HepG2 (cell line): ENCODE results near the gene TRAF5. TPM values are rescaled to one million over a fixed set of nuclear protein-coding genes. Genes with fewer than 3 reads are reported as not detected.

Source experiments
- ATAC-seq: fragments of 200-7000 bp; cut with Tn5 transposase; 3 replicates; pipeline ENCODE4 v1.9.1; 2020; ENCODE audit warnings: mild to moderate bottlenecking, moderate library complexity
- BruUV-seq: library from RNA; stranded (reverse); fragments of 400-500 nt; replicated peaks from 2 replicates; lab custom pipeline; 2021; lab: Mats Ljungman, UMichigan
- CTCF ChIA-PET: fragments of 300-600 bp; formaldehyde crosslinking; extraction: SDS; loops from one replicate; lab custom pipeline; 2021; ENCODE audit warnings: low total read pairs, inconsistent platforms, low intra/inter-chr PET ratio; lab: Yijun Ruan, JAX
- POLR2A ChIA-PET: fragments of 350-600 bp; sonication (Branson Sonifier 250); formaldehyde crosslinking; loops from one replicate; lab custom pipeline; 2020; ENCODE audit warnings: antibody characterized with exemption, inconsistent platforms; lab: Yijun Ruan, JAX
- DNase-seq: peaks from one replicate; pipeline ENCODE4 v3.0.0-alpha.2; 2015; ENCODE audit warnings: low spot score
- FAIRE-seq: peaks from 3 replicates; lab custom pipeline; 2011; peaks lifted over from hg19 to GRCh38; lab: Jason Lieb, UNC
- H2AFZ ChIP-seq: one replicate; pipeline ENCODE4 v1.6.1; 2011; ENCODE audit warnings: low read length, inconsistent platforms
- H3K27ac ChIP-seq: fragments of 300-600 bp; 3 replicates; pipeline ENCODE4 v1.8.0; 2011; ENCODE audit warnings: mixed run types, mild to moderate bottlenecking, mixed read lengths, low read length, inconsistent platforms; ENCODE audit not compliant: insufficient read depth; ENCODE audit errors: extremely low read length
- H3K27me3 ChIP-seq, 2 experiments: fragments of 200-600 bp in 1 of 2; 2 replicates in 1 of 2; 3 replicates in 1 of 2; pipeline versions ENCODE4 v1.6.0 to v1.8.0; 2011; ENCODE audit warnings: low read length in 2 of 2, mild to moderate bottlenecking in 2 of 2, moderate library complexity in 2 of 2, inconsistent platforms in 1 of 2; ENCODE audit not compliant: insufficient read depth in 2 of 2, control insufficient read depth in 1 of 2
- H3K36me3 ChIP-seq, 2 experiments: fragments of 200-600 bp in 1 of 2; replicated peaks in 1 of 2; 2 replicates in 1 of 2; 3 replicates in 1 of 2; pipeline versions ENCODE4 v1.5.1 to v1.8.0; 2011; ENCODE audit warnings: low read length in 2 of 2, inconsistent platforms in 1 of 2; ENCODE audit not compliant: insufficient read depth in 2 of 2, control insufficient read depth in 1 of 2
- H3K4me1 ChIP-seq: 2 replicates; pipeline ENCODE4 v1.5.1; 2012; ENCODE audit warnings: low read length, inconsistent platforms; ENCODE audit not compliant: insufficient read depth
- H3K4me2 ChIP-seq: 2 replicates; pipeline ENCODE4 v1.6.0; 2011; ENCODE audit warnings: low read depth, low read length, inconsistent platforms
- H3K4me3 ChIP-seq, 3 experiments: fragments of 200-600 bp in 1 of 3; sonication (generic), shearing (Covaris generic) in 1 of 3; replicated peaks in 1 of 3; 2 replicates each; pipeline ENCODE4 v1.5.1; 2011 to 2016; ENCODE audit warnings: low read length in 3 of 3, inconsistent platforms in 2 of 3, low read depth in 2 of 3, mild to moderate bottlenecking in 2 of 3, control low read depth in 1 of 3, mixed read lengths in 1 of 3; ENCODE audit not compliant: insufficient read depth in 1 of 3
- H3K79me2 ChIP-seq: one replicate; pipeline ENCODE4 v1.6.1; 2011; ENCODE audit warnings: low read length, inconsistent platforms; ENCODE audit not compliant: insufficient read depth
- H3K9ac ChIP-seq: 2 replicates; pipeline ENCODE4 v1.6.0; 2011; ENCODE audit warnings: mild to moderate bottlenecking, low read depth, low read length, inconsistent platforms; ENCODE audit not compliant: insufficient read depth
- H3K9me3 ChIP-seq: 2 replicates; pipeline ENCODE4 v1.5.1; 2012; ENCODE audit warnings: mild to moderate bottlenecking, low read length
- H4K20me1 ChIP-seq: 2 replicates; pipeline ENCODE4 v1.6.0; 2011; ENCODE audit warnings: inconsistent platforms, mild to moderate bottlenecking, low read length, moderate library complexity; ENCODE audit not compliant: insufficient read depth
- ATAD3A ChIP-seq: sonication (generic); formaldehyde crosslinking; IDR thresholded peaks from 2 replicates; pipeline ENCODE4 v1.4.0; 2020; ENCODE audit warnings: missing genetic modification reagents
- ATF7 ChIP-seq, 2 experiments: fragments of 450-650 bp in 1 of 2; sonication (generic) in 1 of 2; formaldehyde crosslinking in 1 of 2; IDR thresholded peaks; 2 replicates each; pipeline versions ENCODE4 v1.4.0 to v1.6.1; 2016 to 2020; ENCODE audit warnings: antibody characterized with exemption in 1 of 2, mild to moderate bottlenecking in 1 of 2, missing genetic modification reagents in 1 of 2
- CAMTA2 ChIP-seq: sonication (generic); formaldehyde crosslinking; IDR thresholded peaks from 2 replicates; pipeline ENCODE4 v1.4.0; 2020; ENCODE audit warnings: mild to moderate bottlenecking, missing genetic modification reagents, borderline replicate concordance
- DNMT3B ChIP-seq: conservative IDR thresholded peaks from 2 replicates; pipeline ENCODE4 v1.6.1; 2016; ENCODE audit warnings: missing biosample characterization, control low read depth
- LCORL ChIP-seq, 2 experiments: fragments of 450-650 bp in 1 of 2; sonication (generic) in 1 of 2; formaldehyde crosslinking in 1 of 2; IDR thresholded peaks; 2 replicates each; pipeline versions ENCODE4 v1.5.0 to v1.6.1; 2017 to 2020; ENCODE audit warnings: antibody characterized with exemption in 1 of 2, missing genetic modification reagents in 1 of 2
- POLR2AphosphoS2 ChIP-seq: IDR thresholded peaks from 2 replicates; pipeline ENCODE4 v1.6.1; 2011; ENCODE audit warnings: low read depth, low read length, improper control_type of control experiment
- POLR2AphosphoS5 ChIP-seq: IDR thresholded peaks from 2 replicates; pipeline ENCODE4 v1.6.1; 2012; ENCODE audit warnings: low read depth, low read length
- RXRB ChIP-seq: IDR thresholded peaks from 2 replicates; pipeline ENCODE4 v1.6.1; 2016; ENCODE audit warnings: borderline replicate concordance, missing genetic modification reagents, missing compliant biosample characterization
- TAF1 ChIP-seq: sonication (generic); formaldehyde crosslinking; IDR thresholded peaks from 2 replicates; pipeline ENCODE4 v1.4.0; 2020; ENCODE audit warnings: missing genetic modification reagents
- ZFP37 ChIP-seq: sonication (generic); formaldehyde crosslinking; IDR thresholded peaks from 2 replicates; pipeline ENCODE4 v1.4.0; 2020; ENCODE audit warnings: missing genetic modification reagents, borderline replicate concordance
- ZFY ChIP-seq: sonication (generic); formaldehyde crosslinking; IDR thresholded peaks from 2 replicates; pipeline ENCODE4 v1.4.0; 2020; ENCODE audit warnings: missing genetic modification reagents
- ZKSCAN1 ChIP-seq: fragments of 150-350 bp; IDR thresholded peaks from 2 replicates; pipeline ENCODE4 v1.6.1; 2014; ENCODE audit warnings: low read length
- ZNF260 ChIP-seq: sonication (generic); formaldehyde crosslinking; IDR thresholded peaks from 2 replicates; pipeline ENCODE4 v1.4.0; 2020; ENCODE audit warnings: missing genetic modification reagents, low read depth, mild to moderate bottlenecking, borderline replicate concordance
- ZNF263 ChIP-seq: sonication (generic); formaldehyde crosslinking; IDR thresholded peaks from 2 replicates; pipeline ENCODE4 v1.4.0; 2020; ENCODE audit warnings: missing genetic modification reagents
- ZNF34 ChIP-seq: sonication (generic); formaldehyde crosslinking; IDR thresholded peaks from 2 replicates; pipeline ENCODE4 v1.4.0; 2020; ENCODE audit warnings: mild to moderate bottlenecking, missing genetic modification reagents, borderline replicate concordance
- ZNF430 ChIP-seq: sonication (generic); formaldehyde crosslinking; IDR thresholded peaks from 2 replicates; pipeline ENCODE4 v1.9.0; 2021; ENCODE audit warnings: mild to moderate bottlenecking, missing genetic modification reagents
- ZNF589 ChIP-seq: sonication (generic); formaldehyde crosslinking; conservative IDR thresholded peaks from 2 replicates; pipeline ENCODE4 v1.8.0; 2022; ENCODE audit warnings: mild to moderate bottlenecking, moderate library complexity, missing genetic modification reagents
- ZNF776 ChIP-seq: sonication (generic); formaldehyde crosslinking; IDR thresholded peaks from 2 replicates; pipeline ENCODE4 v1.4.0; 2020; ENCODE audit warnings: mild to moderate bottlenecking, missing genetic modification reagents
- WGBS: methylation state at CpG from one replicate; pipeline ENCODE4 v1.1.6; 2017; ENCODE audit warnings: low lambda C conversion rate; 5-methylcytosine and 5-hydroxymethylcytosine counted together
- in situ Hi-C: cut with HindIII; loops from 2 replicates; pipeline ENCODE4 v1.10.0; 2017; ENCODE audit warnings: low pct_unique_long_range_greater_than_20kb; ENCODE audit not compliant: extremely low pct_ligation_motif_present
- intact Hi-C: fragments of 100-400 bp; cut with micrococcal nuclease; formaldehyde crosslinking; loops from one replicate; pipeline ENCODE4 v1.10.0; 2022; ENCODE audit not compliant: unreplicated experiment
- polyA plus RNA-seq, 8 experiments: library from polyadenylated mRNA; depleted of rRNA in 3 of 8; stranded (reverse) in 7 of 8; unstranded in 1 of 8; fragments of >200 nt; fragmentation: Illumina TruSeq in 4 of 8; extraction: Trizol in 4 of 8; gene quantifications; 2 replicates each; pipeline versions ENCODE4 v1.2.1 to v1.2.3, GENCODE V29; 2011 to 2016; ENCODE audit warnings: low read depth in 4 of 8, missing spikeins in 1 of 8, mixed read lengths in 1 of 8; ENCODE audit not compliant: insufficient read depth in 1 of 8
- total RNA-seq, 5 experiments: library from RNA; depleted of rRNA; stranded (reverse); fragments of >200 nt; fragmentation: Illumina TruSeq; extraction: Trizol; gene quantifications; 2 replicates each; pipeline ENCODE4 v1.2.3, GENCODE V29; 2016; ENCODE audit warnings: low read depth in 1 of 5
- TF ChIP-seq, protein P1 (sequence below): sonication (generic); formaldehyde crosslinking; IDR thresholded peaks from 2 replicates; pipeline ENCODE4 v1.5.0; 2020; ENCODE audit warnings: mild to moderate bottlenecking, missing genetic modification reagents

Gene TRAF5
- total and polyA plus RNA-seq, 2 of the 13 experiments (the other 11 are each of a cell fraction or from before 2014, with no cell fraction given), result 0.27 to 1.6 TPM

DNA sequence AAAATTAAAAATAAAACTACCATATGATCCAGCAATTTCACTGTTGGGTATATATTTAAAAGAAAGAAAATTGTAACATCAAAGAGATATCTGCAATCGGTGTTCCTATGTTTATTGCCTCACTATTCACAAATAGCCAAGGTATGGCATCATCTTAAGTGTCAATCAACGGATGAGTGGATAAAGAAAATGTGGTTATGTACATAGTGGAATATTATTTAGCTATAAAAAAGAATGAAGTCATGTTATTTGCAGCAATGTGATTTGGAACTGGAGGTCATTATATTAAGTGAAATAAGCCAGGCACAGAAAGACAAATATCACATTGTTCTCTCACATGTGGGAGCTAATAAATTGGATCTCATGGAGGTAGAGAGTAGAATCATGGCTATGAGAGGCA lies 89.1 kb downstream of the TRAF5 start:
- Histone ChIP-seq H4K20me1 (no peaks in the 10 kb centered on the region), H3K27ac (peak overlapping the region; percentile 50), H3K9me3 (no peaks in the 10 kb centered on the region), H3K36me3 (no peaks in the 10 kb centered on the region), H3K4me3 (peak overlapping the region; percentile 36 to 63 (median 40); a peak in 4 of 6 replicates), H3K27me3 (no peaks in the 10 kb centered on the region), H3K79me2 (no peaks in the 10 kb centered on the region), H3K4me1 (peaks cover 19% of the 10 kb centered on the region), H3K9ac (peak overlapping the region; percentile 50; the same call in 1 of the 2 replicates), H2AFZ (peak overlapping the region; percentile 50), H3K4me2 (peak overlapping the region; percentile 69)
- ATAC-seq (no peak), FAIRE-seq (no peak), DNase-seq (no peak)
- TSS peak; percentile 71 for BruUV-seq
- no peak for TF ChIP-seq ZNF589 (CRISPR knock-in tag)
- no peak for TF ChIP-seq POLR2AphosphoS5
- no peak for TF ChIP-seq ZNF34
- TF ChIP-seq ZNF430 (CRISPR knock-in tag), result no peak
- TF ChIP-seq ZFY, result no peak
- TF ChIP-seq DNMT3B, result no peak
- no peak for TF ChIP-seq RXRB
- TF ChIP-seq POLR2AphosphoS2, result no peak
- no peak for TF ChIP-seq TAF1 (CRISPR knock-in tag)
- TF ChIP-seq ZFP37 (CRISPR knock-in tag), result no peak
- no peak for TF ChIP-seq LCORL (IDR thresholded peaks at IDR 0.05)
- no peak for TF ChIP-seq LCORL (CRISPR knock-in tag; IDR thresholded peaks at IDR 0.05)
- TF ChIP-seq, protein P1, sequence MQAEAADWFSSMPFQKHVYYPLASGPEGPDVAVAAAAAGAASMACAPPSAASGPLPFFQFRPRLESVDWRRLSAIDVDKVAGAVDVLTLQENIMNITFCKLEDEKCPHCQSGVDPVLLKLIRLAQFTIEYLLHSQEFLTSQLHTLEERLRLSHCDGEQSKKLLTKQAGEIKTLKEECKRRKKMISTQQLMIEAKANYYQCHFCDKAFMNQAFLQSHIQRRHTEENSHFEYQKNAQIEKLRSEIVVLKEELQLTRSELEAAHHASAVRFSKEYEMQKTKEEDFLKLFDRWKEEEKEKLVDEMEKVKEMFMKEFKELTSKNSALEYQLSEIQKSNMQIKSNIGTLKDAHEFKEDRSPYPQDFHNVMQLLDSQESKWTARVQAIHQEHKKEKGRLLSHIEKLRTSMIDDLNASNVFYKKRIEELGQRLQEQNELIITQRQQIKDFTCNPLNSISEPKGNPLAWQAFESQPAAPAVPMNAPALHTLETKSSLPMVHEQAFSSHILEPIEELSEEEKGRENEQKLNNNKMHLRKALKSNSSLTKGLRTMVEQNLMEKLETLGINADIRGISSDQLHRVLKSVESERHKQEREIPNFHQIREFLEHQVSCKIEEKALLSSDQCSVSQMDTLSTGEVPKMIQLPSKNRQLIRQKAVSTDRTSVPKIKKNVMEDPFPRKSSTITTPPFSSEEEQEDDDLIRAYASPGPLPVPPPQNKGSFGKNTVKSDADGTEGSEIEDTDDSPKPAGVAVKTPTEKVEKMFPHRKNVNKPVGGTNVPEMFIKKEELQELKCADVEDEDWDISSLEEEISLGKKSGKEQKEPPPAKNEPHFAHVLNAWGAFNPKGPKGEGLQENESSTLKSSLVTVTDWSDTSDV (CRISPR knock-in tag), result no peak
- no peak for TF ChIP-seq ZNF263 (CRISPR knock-in tag)
- no peak for TF ChIP-seq ZNF776 (CRISPR knock-in tag)
- no peak for TF ChIP-seq ZNF260 (CRISPR knock-in tag)
- TF ChIP-seq ATF7 (IDR thresholded peaks at IDR 0.05), result no peak
- no peak for TF ChIP-seq ATF7 (CRISPR knock-in tag; IDR thresholded peaks at IDR 0.05)
- TF ChIP-seq ATAD3A, result no peak
- TF ChIP-seq CAMTA2 (CRISPR knock-in tag), result no peak
- TF ChIP-seq ZKSCAN1, result no peak
- in situ Hi-C loops, result no loop called here
- 21% methylated on average over 2 of the region's 2 CpGs for WGBS
- CTCF ChIA-PET, result no interaction called here
- intact Hi-C loops, result loop anchor here (2.0 to 5.0 kb wide), 2 partner anchors 57 to 99 kb away; no protein-coding TSS in a partner anchor
- POLR2A ChIA-PET, result interaction anchor here (1.3 to 1.5 kb wide), 2 partner anchors 32 to 33 kb away, joined by 3 to 7 read pairs; no protein-coding TSS in a partner anchor
